HG03439 (cell line): ENCODE measurements around the gene PLPP4.

ENCODE experiments used
- ATAC-seq: cut with Tn5 transposase; IDR thresholded peaks from one replicate; pipeline ENCODE4 v1.9.1; 2021; ENCODE audit warnings: mild to moderate bottlenecking, moderate library complexity; ENCODE audit not compliant: unreplicated experiment

The PLPP4 gene

GRCh38 chr10:120455606-120456005, 1.4 kb upstream of the PLPP4 start:
- ATAC-seq, result no peak

- ATAC-seq, result no peak
Observed at GRCh38 chr10:120456143-120456625, 843 bp upstream of the PLPP4 start.

- no peak for ATAC-seq
Observed at GRCh38 chr10:120457431-120458172, 575 bp downstream of the PLPP4 start.

GRCh38 chr10:120458432-120458831, 1.4 kb downstream of the PLPP4 start:
- no peak for ATAC-seq

- no peak for ATAC-seq
Observed at GRCh38 chr10:120459185-120459584, 2.2 kb downstream of the PLPP4 start.

GRCh38 chr10:120460186-120460585, 3.2 kb downstream of the PLPP4 start:
- ATAC-seq, result no peak

- no peak for ATAC-seq
Observed at GRCh38 chr10:120460776-120461175, 3.7 kb downstream of the PLPP4 start.

- no peak for ATAC-seq
Observed at GRCh38 chr10:120462018-120462682, 5.1 kb downstream of the PLPP4 start.

GRCh38 chr10:120465138-120465537, 8.1 kb downstream of the PLPP4 start:
- ATAC-seq, result no peak

GRCh38 chr10:120466006-120466405, 9.0 kb downstream of the PLPP4 start:
- ATAC-seq, result no peak

GRCh38 chr10:120473593-120473992, 16.6 kb downstream of the PLPP4 start:
- no peak for ATAC-seq

GRCh38 chr10:120474956-120475355, 17.9 kb downstream of the PLPP4 start:
- no peak for ATAC-seq

- ATAC-seq, result no peak
Observed at GRCh38 chr10:120475844-120476791, 19.1 kb downstream of the PLPP4 start.

GRCh38 chr10:120477021-120477742, 20.2 kb downstream of the PLPP4 start:
- no peak for ATAC-seq

GRCh38 chr10:120477743-120478141, 20.7 kb downstream of the PLPP4 start:
- no peak for ATAC-seq

- no peak for ATAC-seq
Observed at GRCh38 chr10:120478386-120478785, 21.4 kb downstream of the PLPP4 start.

GRCh38 chr10:120479506-120479905, 22.5 kb downstream of the PLPP4 start:
- ATAC-seq, result no peak

- ATAC-seq, result no peak
Observed at GRCh38 chr10:120480065-120480600, 23.1 kb downstream of the PLPP4 start.

- no peak for ATAC-seq
Observed at GRCh38 chr10:120480848-120481247, 23.8 kb downstream of the PLPP4 start.

GRCh38 chr10:120483006-120483405, 26.0 kb downstream of the PLPP4 start:
- ATAC-seq, result no peak
